Left lobe of liver (tissue), 2 donors: ENCODE measurements around the gene TCHH. TPM values are rescaled to one million over a fixed set of nuclear protein-coding genes. Genes with fewer than 3 reads are reported as not detected.
"Not testable (repeated sequence)": the region's sequence is repeated elsewhere in the genome, so short reads cannot be mapped to it uniquely, and the experiment has no call there.

Experiments used
- ATAC-seq: fragments of 200-7000 bp; cut with Tn5 transposase; one replicate; pipeline ENCODE4 v1.9.1; 2020; ENCODE audit warnings: mild to moderate bottlenecking, moderate library complexity
- DNase-seq: peaks from one replicate; pipeline ENCODE4 v3.0.0-alpha.2; 2020; ENCODE audit warnings: low spot score
- total RNA-seq: library from RNA; stranded (reverse); gene quantifications from one replicate; pipeline ENCODE4 v1.2.1, GENCODE V29; 2021
- donor health status: DM: no; HTN: no; CAD: no; lungs with moderate emphysema.
- donor health status: DM: no; HTN: yes; CAD: no.

TCHH gene
- 0.08 TPM for total RNA-seq

- ATAC-seq = no peak
- DNase-seq = no peak
Measured at GRCh38 chr1:152115344-152115743, at the start of gene TCHH. TCHH (minus strand) TSS chr1:152115444; CDS start chr1:152114080, 1,364 bp downstream.

GRCh38 chr1:152164517-152165136, 49.4 kb upstream of the TCHH start:
- no peak for DNase-seq
- ATAC-seq = peak; percentile 59

- ATAC-seq (no peak), DNase-seq (no peak)
Measured at GRCh38 chr1:152162792-152163463, 47.7 kb upstream of the TCHH start.

- ATAC-seq = no peak
- DNase-seq = no peak
Measured at GRCh38 chr1:152160576-152160975, 45.3 kb upstream of the TCHH start.

- ATAC-seq = no peak
Measured at GRCh38 chr1:152159144-152159543, 43.9 kb upstream of the TCHH start, which contains the start of gene RPTN. RPTN (minus strand) TSS chr1:152159228; CDS start chr1:152157889, 1,339 bp downstream.

GRCh38 chr1:152153996-152154395, 38.8 kb upstream of the TCHH start:
- no peak for ATAC-seq
- DNase-seq = no peak

More at GRCh38 chr1:152159144-152159543, 43.9 kb upstream of the TCHH start, which contains the start of gene RPTN:
- no peak for DNase-seq

GRCh38 chr1:152151646-152152045, 36.4 kb upstream of the TCHH start:
- DNase-seq = no peak
- ATAC-seq = no peak

GRCh38 chr1:152148981-152149380, 33.7 kb upstream of the TCHH start:
- no peak for ATAC-seq
- DNase-seq = no peak

GRCh38 chr1:152148051-152148450, 32.8 kb upstream of the TCHH start:
- no peak for ATAC-seq
- DNase-seq = no peak

GRCh38 chr1:152145769-152146168, 30.5 kb upstream of the TCHH start:
- DNase-seq = no peak
- no peak for ATAC-seq

- not testable (repeated sequence) for ATAC-seq, DNase-seq
Measured at GRCh38 chr1:152144674-152145183, 29.5 kb upstream of the TCHH start.

GRCh38 chr1:152143150-152143887, 28.1 kb upstream of the TCHH start:
- DNase-seq (no peak), ATAC-seq (no peak)

GRCh38 chr1:152141971-152142584, 26.8 kb upstream of the TCHH start:
- ATAC-seq = peak; percentile 81
- no peak for DNase-seq

- ATAC-seq (no peak), DNase-seq (no peak)
Measured at GRCh38 chr1:152137215-152137614, 22.0 kb upstream of the TCHH start.

GRCh38 chr1:152130186-152130585, 14.9 kb upstream of the TCHH start:
- ATAC-seq (no peak), DNase-seq (no peak)

- DNase-seq = no peak
Measured at GRCh38 chr1:152127673-152128072, 12.4 kb upstream of the TCHH start.

GRCh38 chr1:152125834-152126443, 10.7 kb upstream of the TCHH start:
- no peak for DNase-seq
- ATAC-seq = no peak

More at GRCh38 chr1:152127673-152128072, 12.4 kb upstream of the TCHH start:
- ATAC-seq = no peak

GRCh38 chr1:152118915-152119314, 3.7 kb upstream of the TCHH start:
- ATAC-seq (no peak), DNase-seq (no peak)

- DNase-seq (no peak), ATAC-seq (no peak)
Measured at GRCh38 chr1:152112885-152113432, 2.3 kb downstream of the TCHH start.
